HCT116 (cell line): ENCODE measurements around the gene FNDC3A. TPM values are rescaled to one million over a fixed set of nuclear protein-coding genes. Genes with fewer than 3 reads are reported as not detected.

Experiments
- ATAC-seq: fragments of 200-7000 bp; cut with Tn5 transposase; 2 replicates; pipeline ENCODE4 v1.9.1; 2020; ENCODE audit warnings: mild to moderate bottlenecking, moderate library complexity
- BruUV-seq: library from RNA; stranded (reverse); fragments of 400-500 nt; replicated peaks from 2 replicates; lab custom pipeline; 2021; lab: Mats Ljungman, UMichigan
- CTCF ChIA-PET: fragments of 300-600 bp; sonication (Branson Sonifier 250); formaldehyde crosslinking; loops from one replicate; lab custom pipeline; 2021; ENCODE audit warnings: antibody characterized with exemption; lab: Charles Lee
- POLR2A ChIA-PET: fragments of 300-600, 350-600 bp; sonication (Branson Sonifier 250); formaldehyde crosslinking; loops from one replicate; lab custom pipeline; 2021; ENCODE audit warnings: antibody characterized with exemption; lab: Charles Lee
- RAD21 ChIA-PET, 2 experiments: fragments of 300-600 bp; sonication (Branson Sonifier 250); formaldehyde crosslinking; loops; one replicate each; lab custom pipeline; 2023; ENCODE audit warnings: low total read pairs in 2 of 2; ENCODE audit not compliant: uncharacterized antibody in 2 of 2, unreplicated experiment in 2 of 2, low non-redundant PET in 1 of 2; lab: Charles Lee
- DNase-seq: peaks from one replicate; pipeline ENCODE4 v3.0.0-alpha.2; 2010; ENCODE audit warnings: low read depth, low spot score
- H2AFZ ChIP-seq: fragments of 200-600 bp; shearing (Covaris generic), sonication (generic); 2 replicates; pipeline ENCODE4 v1.6.1; 2017; ENCODE audit warnings: low read depth, mixed run types, mixed read lengths, antibody characterized with exemption, low read length; ENCODE audit not compliant: poor library complexity, severe bottlenecking
- H3K27ac ChIP-seq: 2 replicates; pipeline ENCODE4 v1.5.1; 2012; ENCODE audit warnings: low read depth, low read length
- H3K27me3 ChIP-seq: fragments of 200-600 bp; sonication (generic); 2 replicates; pipeline ENCODE4 v1.6.1; 2016; ENCODE audit warnings: mixed run types, low read length, mixed read lengths; ENCODE audit not compliant: insufficient read depth
- H3K36me3 ChIP-seq, 2 experiments: fragments of 200-500 bp in 1 of 2; fragments of 200-600 bp in 1 of 2; sonication (Bioruptor generic) in 1 of 2; sonication (generic) in 1 of 2; 2 replicates each; pipeline versions ENCODE4 v1.5.1 to v1.6.1; 2014 to 2016; ENCODE audit warnings: low read length in 2 of 2, inconsistent platforms in 1 of 2, mixed read lengths in 1 of 2, mixed run types in 1 of 2; ENCODE audit not compliant: insufficient read depth in 2 of 2, control insufficient read depth in 1 of 2
- H3K4me1 ChIP-seq, 2 experiments: fragments of 200-600 bp in 1 of 2; sonication (generic) in 1 of 2; 2 replicates each; pipeline versions ENCODE4 v1.5.1 to v1.6.1; 2012 to 2017; ENCODE audit warnings: low read length in 2 of 2, inconsistent platforms in 1 of 2, mild to moderate bottlenecking in 1 of 2, mixed read lengths in 1 of 2, mixed run types in 1 of 2, moderate library complexity in 1 of 2; ENCODE audit not compliant: insufficient read depth in 2 of 2, control insufficient read depth in 1 of 2
- H3K4me2 ChIP-seq: fragments of 200-600 bp; sonication (generic); 2 replicates; pipeline ENCODE4 v1.6.1; 2017; ENCODE audit warnings: mixed run types, low read length, mixed read lengths
- H3K4me3 ChIP-seq, 2 experiments: fragments of 200-600 bp in 1 of 2; sonication (generic) in 1 of 2; replicated peaks in 1 of 2; 2 replicates each; pipeline ENCODE4 v1.5.1; 2011 to 2016; ENCODE audit warnings: low read length in 2 of 2, control low read depth in 1 of 2, low read depth in 1 of 2, mild to moderate bottlenecking in 1 of 2, mixed read lengths in 1 of 2, mixed run types in 1 of 2
- H3K79me2 ChIP-seq: fragments of 200-600 bp; sonication (generic); 2 replicates; pipeline ENCODE4 v1.6.1; 2017; ENCODE audit warnings: mild to moderate bottlenecking, mixed run types, low read length, moderate library complexity, mixed read lengths; ENCODE audit not compliant: insufficient read depth
- H3K9ac ChIP-seq: fragments of 200-600 bp; sonication (generic); 2 replicates; pipeline ENCODE4 v1.6.1; 2016; ENCODE audit warnings: low read length, mixed read lengths
- H3K9me2 ChIP-seq: fragments of 200-600 bp; sonication (generic), shearing (Covaris generic); 2 replicates; pipeline ENCODE4 v1.6.1; 2017; ENCODE audit warnings: mixed run types, mild to moderate bottlenecking, moderate library complexity; ENCODE audit not compliant: insufficient read depth
- H3K9me3 ChIP-seq, 2 experiments: fragments of 200-500 bp in 1 of 2; fragments of 200-600 bp in 1 of 2; sonication (Bioruptor generic) in 1 of 2; sonication (generic) in 1 of 2; 2 replicates each; pipeline ENCODE4 v1.6.1; 2014 to 2017; ENCODE audit warnings: low read length in 2 of 2, mixed read lengths in 2 of 2, inconsistent platforms in 1 of 2, low read depth in 1 of 2, mild to moderate bottlenecking in 1 of 2, mixed run types in 1 of 2, moderate library complexity in 1 of 2; ENCODE audit not compliant: control insufficient read depth in 1 of 2, insufficient read depth in 1 of 2
- H4K20me1 ChIP-seq: fragments of 200-600 bp; sonication (generic), shearing (Covaris generic); 2 replicates; pipeline ENCODE4 v1.6.1; 2017; ENCODE audit warnings: mixed run types, mild to moderate bottlenecking, moderate library complexity; ENCODE audit not compliant: insufficient read depth
- CEBPB ChIP-seq: IDR thresholded peaks from 2 replicates; pipeline ENCODE4 v1.6.1; 2012; ENCODE audit warnings: low read depth
- CTCF ChIP-seq, 3 experiments: fragments of 200-600 bp in 1 of 3; sonication (generic) in 1 of 3; IDR thresholded peaks in 2 of 3; conservative IDR thresholded peaks in 1 of 3; 2 replicates each; pipeline ENCODE4 v1.5.1; 2012 to 2017; ENCODE audit warnings: low read depth in 2 of 3, low read length in 2 of 3, antibody characterized with exemption in 1 of 3, borderline replicate concordance in 1 of 3, control low read depth in 1 of 3, mild to moderate bottlenecking in 1 of 3, mixed read lengths in 1 of 3, mixed run types in 1 of 3, moderate library complexity in 1 of 3; ENCODE audit not compliant: insufficient read depth in 1 of 3
- EGR1 ChIP-seq: IDR thresholded peaks from 2 replicates; pipeline ENCODE4 v1.6.1; 2012; ENCODE audit warnings: low read depth
- EZH2phosphoT487 ChIP-seq: fragments of 200-600 bp; IDR thresholded peaks from 2 replicates; pipeline ENCODE4 v1.6.1; 2018; ENCODE audit warnings: antibody characterized with exemption, borderline replicate concordance
- FOSL1 ChIP-seq: IDR thresholded peaks from 2 replicates; pipeline ENCODE4 v1.6.1; 2012; ENCODE audit warnings: low read depth
- MAX ChIP-seq: IDR thresholded peaks from 2 replicates; pipeline ENCODE4 v1.6.1; 2012
- POLR2AphosphoS5 ChIP-seq: IDR thresholded peaks from 2 replicates; pipeline ENCODE4 v1.6.1; 2011; ENCODE audit warnings: mild to moderate bottlenecking, low read depth, low read length, moderate library complexity
- RAD21 ChIP-seq: IDR thresholded peaks from 2 replicates; pipeline ENCODE4 v1.6.1; 2012; ENCODE audit warnings: low read depth, mild to moderate bottlenecking
- SIN3A ChIP-seq: IDR thresholded peaks from 2 replicates; pipeline ENCODE4 v1.6.1; 2012; ENCODE audit warnings: low read depth
- SP1 ChIP-seq: IDR thresholded peaks from 2 replicates; pipeline ENCODE4 v1.6.1; 2012; ENCODE audit warnings: low read depth
- SRF ChIP-seq: IDR thresholded peaks from 2 replicates; pipeline ENCODE4 v1.6.1; 2012; ENCODE audit warnings: low read depth
- TCF7L2 ChIP-seq: IDR thresholded peaks from 2 replicates; pipeline ENCODE4 v1.7.0; 2011; ENCODE audit warnings: borderline replicate concordance, inconsistent platforms; ENCODE audit not compliant: insufficient read depth, insufficient read length; ENCODE audit errors: extremely low read depth
- ZBTB33 ChIP-seq: IDR thresholded peaks from 2 replicates; pipeline ENCODE4 v1.6.1; 2011; ENCODE audit warnings: mild to moderate bottlenecking, low read length, moderate library complexity; ENCODE audit not compliant: insufficient replicate concordance; ENCODE audit errors: extremely low read depth
- ZFX ChIP-seq: fragments of 450-650 bp; IDR thresholded peaks from 2 replicates; pipeline ENCODE4 v1.6.1; 2017
- ZNF274 ChIP-seq: fragments of 200-500 bp; sonication (Bioruptor generic); IDR thresholded peaks from 2 replicates; pipeline ENCODE4 v1.6.1; 2014; ENCODE audit warnings: mild to moderate bottlenecking, low read depth, low read length, inconsistent platforms
- intact Hi-C: fragments of 100-400 bp; cut with micrococcal nuclease; formaldehyde crosslinking; loops from 2 replicates; pipeline ENCODE4 v1.10.0; 2022
- total RNA-seq: library from RNA; stranded (reverse); gene quantifications from one replicate; pipeline ENCODE4 v1.2.1, GENCODE V29; 2021; ENCODE audit not compliant: unreplicated experiment

The FNDC3A gene
- total RNA-seq, 1 experiment from 2014 or later = 30.5 TPM

GRCh38 chr13:48961379-48961778, 14.3 kb upstream of the FNDC3A start:
- H3K27me3 ChIP-seq = no peaks in the 10 kb centered on the region

GRCh38 chr13:48962281-48962680, 13.4 kb upstream of the FNDC3A start:
- no peaks in the 10 kb centered on the region for H3K4me1 ChIP-seq
- BruUV-seq = no TSS peak
- H3K27me3 ChIP-seq = no peaks in the 10 kb centered on the region
- H3K9me3 ChIP-seq = no peaks in the 10 kb centered on the region
- H3K4me2 ChIP-seq = no peak overlapping the region
- H2AFZ ChIP-seq = no peak overlapping the region
- H3K36me3 ChIP-seq = no peaks in the 10 kb centered on the region
- ChIA-PET RAD21 (no interaction called here), POLR2A (no interaction called here), CTCF (no interaction called here)
- ATAC-seq = no peak
- H3K4me3 ChIP-seq = no peak overlapping the region
- H3K27ac ChIP-seq = no peak overlapping the region
- no peaks in the 10 kb centered on the region for H3K9me2 ChIP-seq
- H3K79me2 ChIP-seq = no peaks in the 10 kb centered on the region
- intact Hi-C loops = no loop called here
- H3K9ac ChIP-seq = no peak overlapping the region
- no peak for DNase-seq
- H4K20me1 ChIP-seq = no peaks in the 10 kb centered on the region
- no peak for TF ChIP-seq TCF7L2
- TF ChIP-seq RAD21 = no peak
- TF ChIP-seq SP1 = no peak
- no peak for TF ChIP-seq POLR2AphosphoS5
- TF ChIP-seq MAX = no peak
- TF ChIP-seq CEBPB = no peak
- no peak for TF ChIP-seq SIN3A
- no peak for TF ChIP-seq FOSL1
- TF ChIP-seq SRF = no peak
- TF ChIP-seq EGR1 = no peak
- no peak for TF ChIP-seq ZBTB33
- TF ChIP-seq ZFX = no peak
- TF ChIP-seq CTCF (IDR thresholded peaks at IDR 0.05 in 2 of 3, conservative IDR thresholded peaks at IDR 0.05 in 1 of 3; ENCODE audit: borderline replicate concordance in 1 of 3, insufficient read depth in 1 of 3, low read depth in 2 of 3, low read length in 2 of 3) = no peak
- TF ChIP-seq EZH2phosphoT487 = no peak

More at GRCh38 chr13:48961379-48961778, 14.3 kb upstream of the FNDC3A start:
- H3K4me2 ChIP-seq = no peak overlapping the region
- POLR2A ChIA-PET = no interaction called here
- ATAC-seq (no peak), DNase-seq (no peak)
- CTCF ChIA-PET = no interaction called here
- intact Hi-C loops = no loop called here
- H3K9me3 ChIP-seq = no peaks in the 10 kb centered on the region
- H3K4me1 ChIP-seq = no peaks in the 10 kb centered on the region
- no peak overlapping the region for H3K27ac ChIP-seq
- no TSS peak for BruUV-seq
- H2AFZ ChIP-seq = no peak overlapping the region
- no peaks in the 10 kb centered on the region for H3K36me3 ChIP-seq
- no peak overlapping the region for H3K4me3 ChIP-seq
- no peaks in the 10 kb centered on the region for H4K20me1 ChIP-seq
- H3K9ac ChIP-seq = no peak overlapping the region
- H3K9me2 ChIP-seq = no peaks in the 10 kb centered on the region
- no peaks in the 10 kb centered on the region for H3K79me2 ChIP-seq
- TF ChIP-seq ZNF274 = no peak
- no peak for TF ChIP-seq ZFX
- RAD21 ChIA-PET = no interaction called here
